SK-N-SH (cell line): ENCODE data around the gene ZNF689. TPM values are rescaled to one million over a fixed set of nuclear protein-coding genes. Genes with fewer than 3 reads are reported as not detected.

Source experiments
- CTCF ChIA-PET: fragments of 300-600, 350-600 bp; formaldehyde crosslinking; extraction: SDS; loops from one replicate; lab custom pipeline; 2021; lab: Yijun Ruan, JAX
- POLR2A ChIA-PET: fragments of 350-600 bp; sonication (Branson Sonifier 250); formaldehyde crosslinking; extraction: SDS; loops from one replicate; lab custom pipeline; 2020; ENCODE audit warnings: antibody characterized with exemption, inconsistent platforms; lab: Yijun Ruan, JAX
- DNase-seq: peaks from one replicate; pipeline ENCODE4 v3.0.0; 2012
- H2AFZ ChIP-seq: fragments of 200-600 bp; sonication (generic); 2 replicates; pipeline ENCODE4 v1.8.1; 2016; ENCODE audit warnings: antibody characterized with exemption, mild to moderate bottlenecking, low read depth
- H3F3A ChIP-seq: fragments of 200-600 bp; sonication (generic); replicated peaks from 2 replicates; pipeline ENCODE3; 2016; ENCODE audit warnings: antibody characterized with exemption, mild to moderate bottlenecking; ENCODE audit not compliant: insufficient read depth
- H3K27ac ChIP-seq, 2 experiments: fragments of 200-500 bp in 1 of 2; fragments of 200-600 bp in 1 of 2; sonication (Bioruptor generic) in 1 of 2; sonication (generic), shearing (Covaris generic) in 1 of 2; 2 replicates each; pipeline versions ENCODE4 v1.5.1 to v1.6.1; 2014 to 2016; ENCODE audit warnings: low read depth in 2 of 2, inconsistent platforms in 1 of 2, low read length in 1 of 2, mild to moderate bottlenecking in 1 of 2, mixed read lengths in 1 of 2
- H3K27me3 ChIP-seq: fragments of 200-600 bp; sonication (generic), shearing (Covaris generic); 2 replicates; pipeline ENCODE4 v1.6.1; 2016; ENCODE audit warnings: mixed run types; ENCODE audit not compliant: insufficient read depth
- H3K36me3 ChIP-seq, 2 experiments: fragments of 200-500 bp in 1 of 2; fragments of 200-600 bp in 1 of 2; sonication (Bioruptor generic) in 1 of 2; sonication (generic) in 1 of 2; replicated peaks in 1 of 2; 2 replicates each; pipeline versions ENCODE3 to v1.5.1; 2014 to 2016; ENCODE audit warnings: low read length in 1 of 2, mild to moderate bottlenecking in 1 of 2; ENCODE audit not compliant: insufficient read depth in 2 of 2, control insufficient read depth in 1 of 2
- H3K4me1 ChIP-seq, 2 experiments: fragments of 200-500 bp in 1 of 2; fragments of 200-600 bp in 1 of 2; sonication (Bioruptor generic) in 1 of 2; sonication (generic), shearing (Covaris generic) in 1 of 2; 2 replicates each; pipeline versions ENCODE4 v1.5.1 to v1.6.1; 2014 to 2016; ENCODE audit warnings: low read depth in 1 of 2, low read length in 1 of 2, mixed run types in 1 of 2; ENCODE audit not compliant: insufficient read depth in 2 of 2, control insufficient read depth in 1 of 2
- H3K4me2 ChIP-seq: fragments of 200-600 bp; sonication (generic), shearing (Covaris generic); 2 replicates; pipeline ENCODE4 v1.6.1; 2017; ENCODE audit warnings: mixed run types
- H3K4me3 ChIP-seq, 2 experiments: fragments of 200-500 bp in 1 of 2; fragments of 200-600 bp in 1 of 2; sonication (Bioruptor generic) in 1 of 2; sonication (generic), shearing (Covaris generic) in 1 of 2; 2 replicates each; pipeline versions ENCODE4 v1.5.1 to v1.8.1; 2014 to 2016; ENCODE audit warnings: low read depth in 2 of 2, inconsistent platforms in 1 of 2, low read length in 1 of 2, mild to moderate bottlenecking in 1 of 2, mixed read lengths in 1 of 2, moderate library complexity in 1 of 2
- H3K79me2 ChIP-seq: fragments of 200-600 bp; sonication (generic); 2 replicates; pipeline ENCODE4 v1.8.1; 2017; ENCODE audit warnings: mild to moderate bottlenecking; ENCODE audit not compliant: insufficient read depth
- H3K9ac ChIP-seq: fragments of 200-600 bp; sonication (generic); 2 replicates; pipeline ENCODE4 v1.6.1; 2017; ENCODE audit warnings: mixed run types
- H3K9me2 ChIP-seq: fragments of 200-600 bp; sonication (generic); 2 replicates; pipeline ENCODE4 v1.6.1; 2017; ENCODE audit warnings: mixed run types
- H3K9me3 ChIP-seq: fragments of 200-600 bp; sonication (generic); 2 replicates; pipeline ENCODE4 v1.6.1; 2017; ENCODE audit warnings: mixed run types, mild to moderate bottlenecking, moderate library complexity
- H4K20me1 ChIP-seq: fragments of 200-600 bp; sonication (generic); 2 replicates; pipeline ENCODE4 v1.6.1; 2017; ENCODE audit warnings: mild to moderate bottlenecking, mixed run types; ENCODE audit not compliant: insufficient read depth
- CHD2 ChIP-seq: fragments of 150-350 bp; IDR thresholded peaks from 2 replicates; pipeline ENCODE4 v1.6.1; 2018; ENCODE audit warnings: low read length; ENCODE audit not compliant: partially characterized antibody
- FOSL2 ChIP-seq: IDR thresholded peaks from 2 replicates; pipeline ENCODE4 v1.4.0; 2012; ENCODE audit warnings: low read depth, mild to moderate bottlenecking, moderate library complexity, borderline replicate concordance
- FOXJ3 ChIP-seq: sonication (generic); formaldehyde crosslinking; IDR thresholded peaks from 2 replicates; pipeline ENCODE4 v1.5.1; 2020; ENCODE audit warnings: mild to moderate bottlenecking, missing genetic modification reagents
- FOXM1 ChIP-seq: IDR thresholded peaks from 2 replicates; pipeline ENCODE4 v1.4.0; 2012; ENCODE audit warnings: low read depth, mild to moderate bottlenecking
- GABPA ChIP-seq: IDR thresholded peaks from 2 replicates; pipeline ENCODE4 v1.4.0; 2012; ENCODE audit warnings: low read depth, mild to moderate bottlenecking
- JUND ChIP-seq: IDR thresholded peaks from 2 replicates; pipeline ENCODE4 v1.4.0; 2012
- MXI1 ChIP-seq: IDR thresholded peaks from 2 replicates; pipeline ENCODE4 v1.6.1; 2012; ENCODE audit warnings: mild to moderate bottlenecking, low read depth, low read length, improper control_type of control experiment
- NRF1 ChIP-seq: IDR thresholded peaks from 2 replicates; pipeline ENCODE4 v1.6.1; 2012; ENCODE audit warnings: low read depth, mild to moderate bottlenecking, low read length
- RXRA ChIP-seq: IDR thresholded peaks from 2 replicates; pipeline ENCODE4 v1.4.0; 2012; ENCODE audit warnings: low read depth, mild to moderate bottlenecking, borderline replicate concordance
- SIN3A ChIP-seq: IDR thresholded peaks from 2 replicates; pipeline ENCODE4 v1.6.1; 2012; ENCODE audit warnings: low read depth, mild to moderate bottlenecking, low read length, moderate library complexity, borderline replicate concordance
- SMC3 ChIP-seq: IDR thresholded peaks from 2 replicates; pipeline ENCODE4 v1.6.1; 2012; ENCODE audit warnings: low read depth, low read length, improper control_type of control experiment
- WGBS: methylation state at CpG from one replicate; pipeline ENCODE4 v1.1.6; 2017; ENCODE audit warnings: low lambda C conversion rate; 5-methylcytosine and 5-hydroxymethylcytosine counted together
- polyA plus RNA-seq, 3 experiments: library from polyadenylated mRNA; depleted of rRNA; stranded (reverse); fragments of >200 nt; gene quantifications; 2 replicates each; pipeline ENCODE4 v1.2.3, GENCODE V29; 2012
- TF ChIP-seq, protein P1 (sequence below): IDR thresholded peaks from 2 replicates; pipeline ENCODE4 v1.6.1; 2012; ENCODE audit warnings: mild to moderate bottlenecking, low read depth, low read length, moderate library complexity
- TF ChIP-seq, protein P2 (sequence below): fragments of 150-350 bp; IDR thresholded peaks from 2 replicates; pipeline ENCODE4 v1.6.1; 2017; ENCODE audit warnings: antibody characterized with exemption, low read length, low read depth, borderline replicate concordance
- TF ChIP-seq, protein P3 (sequence below): IDR thresholded peaks from 2 replicates; pipeline ENCODE4 v1.4.0; 2012; ENCODE audit warnings: low read depth, borderline replicate concordance
- TF ChIP-seq, protein P4 (sequence below): fragments of 200-600 bp; sonication (generic); IDR thresholded peaks from 2 replicates; pipeline ENCODE4 v1.6.1; 2017; ENCODE audit warnings: antibody characterized with exemption, mild to moderate bottlenecking, moderate library complexity

Gene ZNF689
- polyA plus RNA-seq, 1 of the 3 experiments (the other 2 are of a cell fraction): 2.9 TPM

DNA sequence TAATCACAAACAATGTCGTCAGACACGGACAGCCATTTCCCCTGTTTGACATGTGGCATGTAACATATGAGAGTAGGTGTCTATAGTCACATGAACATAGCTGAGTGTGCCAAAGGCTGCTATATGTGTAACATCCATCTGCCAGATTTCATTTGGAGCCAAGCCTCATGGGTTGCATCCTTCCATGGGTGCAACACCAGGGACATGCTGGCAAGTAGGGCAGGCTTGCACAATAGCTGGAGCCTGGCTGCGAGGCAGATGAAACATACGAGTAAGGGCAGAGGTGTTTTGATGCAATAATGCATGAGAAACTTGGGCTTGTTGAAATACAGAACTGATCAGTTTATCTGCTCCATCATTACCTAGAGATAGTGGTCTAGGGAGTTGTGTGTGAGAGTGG lies 9.0 kb upstream of the ZNF689 start:
- no peak overlapping the region for H3K27ac ChIP-seq
- TF ChIP-seq FOSL2 (no peak), FOXM1 (no peak), FOXJ3 (no peak), SIN3A (no peak), JUND (no peak), MXI1 (no peak), SMC3 (no peak), NRF1 (no peak), RXRA (no peak), CHD2 (no peak), GABPA (no peak)
- TF ChIP-seq, protein P1, sequence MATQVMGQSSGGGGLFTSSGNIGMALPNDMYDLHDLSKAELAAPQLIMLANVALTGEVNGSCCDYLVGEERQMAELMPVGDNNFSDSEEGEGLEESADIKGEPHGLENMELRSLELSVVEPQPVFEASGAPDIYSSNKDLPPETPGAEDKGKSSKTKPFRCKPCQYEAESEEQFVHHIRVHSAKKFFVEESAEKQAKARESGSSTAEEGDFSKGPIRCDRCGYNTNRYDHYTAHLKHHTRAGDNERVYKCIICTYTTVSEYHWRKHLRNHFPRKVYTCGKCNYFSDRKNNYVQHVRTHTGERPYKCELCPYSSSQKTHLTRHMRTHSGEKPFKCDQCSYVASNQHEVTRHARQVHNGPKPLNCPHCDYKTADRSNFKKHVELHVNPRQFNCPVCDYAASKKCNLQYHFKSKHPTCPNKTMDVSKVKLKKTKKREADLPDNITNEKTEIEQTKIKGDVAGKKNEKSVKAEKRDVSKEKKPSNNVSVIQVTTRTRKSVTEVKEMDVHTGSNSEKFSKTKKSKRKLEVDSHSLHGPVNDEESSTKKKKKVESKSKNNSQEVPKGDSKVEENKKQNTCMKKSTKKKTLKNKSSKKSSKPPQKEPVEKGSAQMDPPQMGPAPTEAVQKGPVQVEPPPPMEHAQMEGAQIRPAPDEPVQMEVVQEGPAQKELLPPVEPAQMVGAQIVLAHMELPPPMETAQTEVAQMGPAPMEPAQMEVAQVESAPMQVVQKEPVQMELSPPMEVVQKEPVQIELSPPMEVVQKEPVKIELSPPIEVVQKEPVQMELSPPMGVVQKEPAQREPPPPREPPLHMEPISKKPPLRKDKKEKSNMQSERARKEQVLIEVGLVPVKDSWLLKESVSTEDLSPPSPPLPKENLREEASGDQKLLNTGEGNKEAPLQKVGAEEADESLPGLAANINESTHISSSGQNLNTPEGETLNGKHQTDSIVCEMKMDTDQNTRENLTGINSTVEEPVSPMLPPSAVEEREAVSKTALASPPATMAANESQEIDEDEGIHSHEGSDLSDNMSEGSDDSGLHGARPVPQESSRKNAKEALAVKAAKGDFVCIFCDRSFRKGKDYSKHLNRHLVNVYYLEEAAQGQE: no peak
- TF ChIP-seq, protein P2, sequence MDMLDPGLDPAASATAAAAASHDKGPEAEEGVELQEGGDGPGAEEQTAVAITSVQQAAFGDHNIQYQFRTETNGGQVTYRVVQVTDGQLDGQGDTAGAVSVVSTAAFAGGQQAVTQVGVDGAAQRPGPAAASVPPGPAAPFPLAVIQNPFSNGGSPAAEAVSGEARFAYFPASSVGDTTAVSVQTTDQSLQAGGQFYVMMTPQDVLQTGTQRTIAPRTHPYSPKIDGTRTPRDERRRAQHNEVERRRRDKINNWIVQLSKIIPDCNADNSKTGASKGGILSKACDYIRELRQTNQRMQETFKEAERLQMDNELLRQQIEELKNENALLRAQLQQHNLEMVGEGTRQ: no peak
- TF ChIP-seq, protein P3, sequence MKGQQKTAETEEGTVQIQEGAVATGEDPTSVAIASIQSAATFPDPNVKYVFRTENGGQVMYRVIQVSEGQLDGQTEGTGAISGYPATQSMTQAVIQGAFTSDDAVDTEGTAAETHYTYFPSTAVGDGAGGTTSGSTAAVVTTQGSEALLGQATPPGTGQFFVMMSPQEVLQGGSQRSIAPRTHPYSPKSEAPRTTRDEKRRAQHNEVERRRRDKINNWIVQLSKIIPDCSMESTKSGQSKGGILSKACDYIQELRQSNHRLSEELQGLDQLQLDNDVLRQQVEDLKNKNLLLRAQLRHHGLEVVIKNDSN: no peak
- TF ChIP-seq, protein P4, sequence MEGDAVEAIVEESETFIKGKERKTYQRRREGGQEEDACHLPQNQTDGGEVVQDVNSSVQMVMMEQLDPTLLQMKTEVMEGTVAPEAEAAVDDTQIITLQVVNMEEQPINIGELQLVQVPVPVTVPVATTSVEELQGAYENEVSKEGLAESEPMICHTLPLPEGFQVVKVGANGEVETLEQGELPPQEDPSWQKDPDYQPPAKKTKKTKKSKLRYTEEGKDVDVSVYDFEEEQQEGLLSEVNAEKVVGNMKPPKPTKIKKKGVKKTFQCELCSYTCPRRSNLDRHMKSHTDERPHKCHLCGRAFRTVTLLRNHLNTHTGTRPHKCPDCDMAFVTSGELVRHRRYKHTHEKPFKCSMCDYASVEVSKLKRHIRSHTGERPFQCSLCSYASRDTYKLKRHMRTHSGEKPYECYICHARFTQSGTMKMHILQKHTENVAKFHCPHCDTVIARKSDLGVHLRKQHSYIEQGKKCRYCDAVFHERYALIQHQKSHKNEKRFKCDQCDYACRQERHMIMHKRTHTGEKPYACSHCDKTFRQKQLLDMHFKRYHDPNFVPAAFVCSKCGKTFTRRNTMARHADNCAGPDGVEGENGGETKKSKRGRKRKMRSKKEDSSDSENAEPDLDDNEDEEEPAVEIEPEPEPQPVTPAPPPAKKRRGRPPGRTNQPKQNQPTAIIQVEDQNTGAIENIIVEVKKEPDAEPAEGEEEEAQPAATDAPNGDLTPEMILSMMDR: no peak
- H2AFZ ChIP-seq: no peak overlapping the region
- no peak overlapping the region for H3K4me3 ChIP-seq
- no peaks in the 10 kb centered on the region for H3K9me3 ChIP-seq
- H3K4me2 ChIP-seq: no peak overlapping the region
- WGBS: 89% methylated on average over 4 of the region's 4 CpGs
- H3K4me1 ChIP-seq: peaks cover 0 to 4% of the 10 kb centered on the region in 2 experiments; a peak in 1 of 4 replicates
- no peaks in the 10 kb centered on the region for H3K9me2 ChIP-seq
- no peak overlapping the region for H3K9ac ChIP-seq
- H3F3A ChIP-seq: no peaks in the 10 kb centered on the region
- no peaks in the 10 kb centered on the region for H3K27me3 ChIP-seq
- CTCF ChIA-PET: interaction anchor here (0.9 to 1.9 kb wide), 3 partner anchors 10 to 189 kb away, joined by 3 to 11 read pairs (median 5); partner anchors contain the start of gene DCTPP1
- H3K79me2 ChIP-seq: no peaks in the 10 kb centered on the region
- POLR2A ChIA-PET: no interaction called here
- H3K36me3 ChIP-seq: no peaks in the 10 kb centered on the region
- H4K20me1 ChIP-seq: no peaks in the 10 kb centered on the region
- no peak for DNase-seq
